Measurements from ENCODE around the gene KCTD5.
A peak's percentile ranks its signal among the peaks of the same experiment; 100 is the strongest.

The KCTD5 gene

GRCh38 chr16:2749936-2750335, 67.6 kb downstream of the KCTD5 start:
- no peak for DNase-seq (ENCODE audit: low read depth, low spot score)

GRCh38 chr16:2751577-2752034, 69.3 kb downstream of the KCTD5 start:
- DNase-seq (ENCODE audit: low read depth, low spot score) = no peak

GRCh38 chr16:2752035-2752849, 69.9 kb downstream of the KCTD5 start, which contains the start of gene SRRM2:
Gene SRRM2 (plus strand): TSS chr16:2752638. CDS start chr16:2756365, 3,727 bp downstream.
- peak; percentile 95 for DNase-seq (ENCODE audit: low read depth, low spot score)

DNA sequence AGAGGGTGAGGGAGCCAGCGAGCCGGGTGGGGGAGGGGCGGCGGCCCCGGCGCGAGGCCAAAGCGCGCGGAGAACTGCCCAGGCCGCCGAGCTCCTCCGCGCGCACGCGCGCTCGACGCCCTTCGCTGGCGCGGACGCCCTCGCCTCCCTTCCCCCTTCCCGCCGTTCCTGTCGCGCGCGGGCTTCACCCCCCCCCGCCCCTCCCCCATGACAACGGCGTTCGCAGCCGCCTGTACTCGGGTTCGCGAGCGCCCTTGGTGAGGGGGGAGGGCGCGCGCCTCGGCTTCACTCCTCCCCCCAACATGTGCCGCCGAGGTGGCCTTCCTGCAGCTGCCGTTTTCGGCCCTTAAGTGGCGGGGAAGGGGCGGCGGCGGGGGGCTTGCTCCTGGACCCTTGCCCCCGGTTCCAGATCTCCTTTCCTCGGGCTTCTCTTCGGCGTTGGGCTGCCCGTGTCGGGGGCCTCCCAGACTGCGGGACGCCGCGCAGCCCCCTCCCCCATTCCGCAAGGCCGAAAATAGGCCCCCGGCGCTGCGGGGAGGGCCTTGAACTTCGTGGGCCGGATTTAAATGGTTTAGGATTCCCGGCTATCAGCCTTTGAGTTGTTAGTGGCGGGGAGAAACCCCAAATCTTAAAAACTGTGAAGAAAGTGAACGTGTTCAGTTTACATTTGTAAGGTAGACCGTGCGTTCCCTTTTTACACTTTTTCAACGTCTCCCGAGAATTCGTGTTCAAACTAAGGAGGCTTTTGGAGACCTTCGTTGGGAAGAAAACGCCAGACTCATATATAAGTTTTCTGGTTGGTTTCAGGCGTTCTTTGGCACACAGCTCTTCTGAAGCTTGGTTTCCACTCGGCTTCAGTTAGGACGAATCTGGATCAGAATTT, 70.8 kb downstream of the KCTD5 start:
- no peak for DNase-seq (ENCODE audit: low read depth, low spot score)

GRCh38 chr16:2753733-2754020, 71.4 kb downstream of the KCTD5 start:
- DNase-seq (ENCODE audit: low read depth, low spot score) = no peak

DNA sequence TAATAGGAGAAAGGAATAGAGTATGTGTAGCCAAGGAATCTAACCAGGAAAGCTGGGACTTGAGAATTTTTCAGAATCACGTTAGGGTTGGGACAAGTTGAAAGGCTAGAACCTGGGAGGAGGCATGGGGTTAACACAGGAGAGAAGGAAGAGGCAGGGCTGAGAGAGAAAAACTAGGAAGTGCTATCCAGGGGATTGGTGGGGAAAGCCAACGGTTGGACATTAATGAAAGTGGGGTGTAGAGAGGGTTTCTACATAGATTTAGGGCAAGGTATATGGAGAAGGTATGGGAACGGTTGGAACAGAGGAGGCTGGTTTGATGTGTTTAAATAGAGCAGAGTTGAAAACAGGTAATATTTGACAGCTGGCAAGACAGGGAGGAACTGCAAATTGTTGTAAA, 72.8 kb downstream of the KCTD5 start:
- no peak for DNase-seq (ENCODE audit: low read depth, low spot score)

- no peak for DNase-seq (ENCODE audit: low read depth, low spot score)
Observed at GRCh38 chr16:2756288-2757015, 74.1 kb downstream of the KCTD5 start.

- DNase-seq (ENCODE audit: low read depth, low spot score) = no peak
Observed at GRCh38 chr16:2757344-2757743, 75.0 kb downstream of the KCTD5 start.

All from brain pericyte (primary cell).